Adrenal gland (tissue), 5 donors: Measurements from ENCODE around the gene PHC2.

Experiments used
- POLR2A ChIP-seq, 2 donors: fragments of 450-650 bp; IDR thresholded peaks; one replicate each; pipeline ENCODE4 v1.6.1; 2017; ENCODE audit warnings: antibody characterized with exemption in 2 of 2, mild to moderate bottlenecking in 2 of 2, moderate library complexity in 1 of 2
- TF ChIP-seq, protein P1 (sequence below), 6 experiments: fragments of 450-650 bp in 4 of 6; fragments of 200-600 bp in 2 of 6; sonication (generic) in 1 of 6; IDR thresholded peaks; 1 replicate in 5 of 6; 2 replicates in 1 of 6; pipeline versions ENCODE4 v1.5.1 to v1.8.0; 2016 to 2021; ENCODE audit warnings: antibody characterized with exemption in 6 of 6, mild to moderate bottlenecking in 2 of 6, moderate library complexity in 1 of 6
- donor health status: DM: no; HTN: no; CAD: no.

DNA sequence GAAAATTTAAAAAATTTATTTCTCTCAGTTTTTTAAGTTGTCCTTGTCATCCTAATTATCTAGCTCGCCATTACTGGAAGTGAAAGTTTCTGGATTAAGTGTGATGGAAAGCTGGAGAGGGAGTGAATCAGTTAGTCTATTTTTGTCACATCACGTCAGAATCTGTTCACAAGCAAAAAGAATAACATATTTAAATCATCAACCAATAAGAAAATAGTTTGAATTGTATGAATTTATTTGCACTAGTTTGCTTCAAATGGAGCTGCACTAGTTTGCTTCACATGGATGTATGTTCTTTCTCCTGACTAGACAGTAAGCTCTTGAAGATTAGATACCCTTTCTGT, 22.8 kb downstream of the PHC2 start:
- TF ChIP-seq POLR2A (IDR thresholded peaks at IDR 0.05) = no peak
- TF ChIP-seq, protein P1, sequence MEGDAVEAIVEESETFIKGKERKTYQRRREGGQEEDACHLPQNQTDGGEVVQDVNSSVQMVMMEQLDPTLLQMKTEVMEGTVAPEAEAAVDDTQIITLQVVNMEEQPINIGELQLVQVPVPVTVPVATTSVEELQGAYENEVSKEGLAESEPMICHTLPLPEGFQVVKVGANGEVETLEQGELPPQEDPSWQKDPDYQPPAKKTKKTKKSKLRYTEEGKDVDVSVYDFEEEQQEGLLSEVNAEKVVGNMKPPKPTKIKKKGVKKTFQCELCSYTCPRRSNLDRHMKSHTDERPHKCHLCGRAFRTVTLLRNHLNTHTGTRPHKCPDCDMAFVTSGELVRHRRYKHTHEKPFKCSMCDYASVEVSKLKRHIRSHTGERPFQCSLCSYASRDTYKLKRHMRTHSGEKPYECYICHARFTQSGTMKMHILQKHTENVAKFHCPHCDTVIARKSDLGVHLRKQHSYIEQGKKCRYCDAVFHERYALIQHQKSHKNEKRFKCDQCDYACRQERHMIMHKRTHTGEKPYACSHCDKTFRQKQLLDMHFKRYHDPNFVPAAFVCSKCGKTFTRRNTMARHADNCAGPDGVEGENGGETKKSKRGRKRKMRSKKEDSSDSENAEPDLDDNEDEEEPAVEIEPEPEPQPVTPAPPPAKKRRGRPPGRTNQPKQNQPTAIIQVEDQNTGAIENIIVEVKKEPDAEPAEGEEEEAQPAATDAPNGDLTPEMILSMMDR (IDR thresholded peaks at IDR 0.05) = no peak
